UCSD-AML1 (cell line): ENCODE data around the gene NSG2.

Experiments used
- DNase-seq: peaks from one replicate; lab custom pipeline; 2025; ENCODE audit not compliant: unreplicated experiment; lab: John Stamatoyannopoulos, UW

Gene NSG2

GRCh38 chr5:174149426-174149825, 103.9 kb downstream of the NSG2 start:
- no peak for DNase-seq

- DNase-seq: no peak
Observed at GRCh38 chr5:174149989-174150388, 104.5 kb downstream of the NSG2 start.

- DNase-seq: no peak
Observed at GRCh38 chr5:174151599-174152181, 106.2 kb downstream of the NSG2 start.

GRCh38 chr5:174154559-174154958, 109.1 kb downstream of the NSG2 start:
- no peak for DNase-seq

- no peak for DNase-seq
Observed at GRCh38 chr5:174155281-174155680, 109.8 kb downstream of the NSG2 start.

GRCh38 chr5:174155706-174156105, 110.2 kb downstream of the NSG2 start:
- no peak for DNase-seq

GRCh38 chr5:174157048-174157447, 111.5 kb downstream of the NSG2 start:
- DNase-seq: no peak
